NB4 (cell line): ENCODE data around the gene OR8B3.

Source experiments
- DNase-seq: peaks from one replicate; pipeline ENCODE4 v3.0.0; 2010; ENCODE audit warnings: low read depth
- H3K4me3 ChIP-seq: one replicate; pipeline ENCODE4 v1.5.1; 2011; ENCODE audit warnings: mild to moderate bottlenecking, low read depth, low read length, moderate library complexity
- CTCF ChIP-seq: IDR thresholded peaks from one replicate; pipeline ENCODE4 v1.5.1; 2012; ENCODE audit warnings: low read depth, low read length
- MYC ChIP-seq: IDR thresholded peaks from 2 replicates; pipeline ENCODE4 v1.6.1; 2011; ENCODE audit warnings: low read depth, low read length
- POLR2A ChIP-seq: IDR thresholded peaks from 2 replicates; pipeline ENCODE4 v1.6.1; 2011; ENCODE audit warnings: mild to moderate bottlenecking; ENCODE audit not compliant: insufficient read length; ENCODE audit errors: extremely low read depth
- TF ChIP-seq, protein P1 (sequence below): IDR thresholded peaks from 2 replicates; pipeline ENCODE4 v1.6.1; 2011; ENCODE audit warnings: low read depth, low read length

The OR8B3 gene

GRCh38 chr11:124441519-124441918 is 42.7 kb upstream of the OR8B3 start:
- TF ChIP-seq POLR2A (no peak), CTCF (no peak), MYC (no peak)
- TF ChIP-seq, protein P1, sequence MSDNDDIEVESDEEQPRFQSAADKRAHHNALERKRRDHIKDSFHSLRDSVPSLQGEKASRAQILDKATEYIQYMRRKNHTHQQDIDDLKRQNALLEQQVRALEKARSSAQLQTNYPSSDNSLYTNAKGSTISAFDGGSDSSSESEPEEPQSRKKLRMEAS, result no peak
- H3K4me3 ChIP-seq, result no peak overlapping the region

GRCh38 chr11:124441081-124441480 is 42.3 kb upstream of the OR8B3 start:
- no peak overlapping the region for H3K4me3 ChIP-seq
- no peak for DNase-seq
- TF ChIP-seq CTCF, result no peak
- TF ChIP-seq POLR2A, result no peak
- TF ChIP-seq MYC, result no peak
- TF ChIP-seq, protein P1, result no peak

More at GRCh38 chr11:124441519-124441918, 42.7 kb upstream of the OR8B3 start:
- no peak for DNase-seq

DNA sequence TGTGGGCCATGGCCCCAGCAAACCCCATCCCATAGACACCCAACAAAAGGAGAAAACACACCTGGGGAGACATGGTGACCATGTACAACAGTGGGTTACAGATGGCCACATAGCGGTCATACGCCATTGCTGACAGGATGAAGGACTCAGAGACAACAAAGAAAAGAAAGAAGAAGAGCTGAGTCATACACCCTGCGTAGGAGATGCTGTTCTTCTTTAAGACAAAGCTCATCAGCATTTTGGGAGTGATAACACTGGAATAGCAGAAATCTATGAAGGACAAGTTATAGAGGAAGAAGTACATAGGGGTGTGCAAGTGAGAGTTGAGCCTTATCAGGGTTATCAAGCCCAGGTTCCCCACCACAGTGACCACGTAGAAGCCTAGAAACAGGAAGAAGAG is 41.8 kb upstream of the OR8B3 start:
- DNase-seq, result no peak
- H3K4me3 ChIP-seq, result no peak overlapping the region
- TF ChIP-seq, protein P1, result no peak
- no peak for TF ChIP-seq POLR2A
- TF ChIP-seq CTCF, result no peak
- TF ChIP-seq MYC, result no peak

DNA sequence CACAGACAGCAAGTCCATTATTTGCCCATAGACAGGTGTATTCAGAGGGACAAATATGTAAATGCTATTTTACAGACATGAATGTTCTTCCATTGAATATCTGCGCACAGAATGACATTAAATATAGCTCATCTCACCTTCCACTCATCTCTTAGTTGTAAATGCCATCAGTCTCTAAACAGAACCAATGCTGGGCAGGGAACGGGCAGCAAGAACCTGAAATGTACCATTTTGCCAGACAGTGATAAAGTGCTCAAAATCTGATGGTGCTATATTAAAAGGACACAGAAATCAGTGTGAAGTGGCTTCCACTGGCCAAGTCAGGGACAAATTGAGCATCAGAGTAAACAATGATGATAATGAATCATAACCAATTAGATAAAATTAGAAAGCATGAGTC is 35.9 kb upstream of the OR8B3 start:
- no peak overlapping the region for H3K4me3 ChIP-seq
- DNase-seq, result no peak
- TF ChIP-seq MYC (no peak), POLR2A (no peak), CTCF (no peak)
- TF ChIP-seq, protein P1, result no peak

DNA sequence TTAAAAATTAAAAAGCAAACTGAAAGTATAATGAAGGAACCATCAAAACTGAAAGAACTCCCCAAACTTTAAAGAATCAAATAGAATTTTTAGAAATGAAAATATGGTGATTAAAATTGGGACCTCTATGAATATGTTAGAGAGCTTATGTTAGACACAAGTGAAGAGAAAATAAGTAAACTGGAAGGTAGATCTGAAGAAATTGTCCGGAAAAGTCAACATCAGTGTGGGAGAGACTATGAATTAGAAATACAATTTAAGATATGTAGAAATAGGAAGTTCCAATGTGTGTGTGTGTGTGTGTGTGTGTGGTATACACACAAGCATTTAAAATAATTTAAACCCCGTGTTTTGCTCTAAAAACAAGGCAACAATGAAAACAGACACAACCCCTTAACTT is 30.8 kb upstream of the OR8B3 start:
- no peak overlapping the region for H3K4me3 ChIP-seq
- no peak for DNase-seq
- TF ChIP-seq CTCF (no peak), POLR2A (no peak), MYC (no peak)
- TF ChIP-seq, protein P1, result no peak
